CD4-positive, CD25-positive, alpha-beta regulatory T cell (primary cell): ENCODE results near the gene REEP3. TPM values are rescaled to one million over a fixed set of nuclear protein-coding genes. Genes with fewer than 3 reads are reported as not detected.

Experiments used
- ATAC-seq, 2 donors: fragments of 150-1000 bp; cut with Tn5 transposase; one replicate each; pipeline ENCODE4 v1.10.0; 2021; ENCODE audit warnings: low read depth in 2 of 2, moderate number of reproducible peaks in 2 of 2, moderate library complexity in 1 of 2
- DNase-seq, 3 donors: peaks; one replicate each; pipeline versions ENCODE4 v3.0.0 to v3.0.0-alpha.2; 2012 to 2022; ENCODE audit warnings: mixed read lengths in 1 of 3
- H3K27ac ChIP-seq: one replicate; pipeline ENCODE4 v1.7.0; 2013; ENCODE audit warnings: mild to moderate bottlenecking, low read length; ENCODE audit not compliant: insufficient read depth, poor library complexity, severe bottlenecking
- H3K27me3 ChIP-seq: one replicate; pipeline ENCODE4 v1.7.0; 2013; ENCODE audit warnings: low read length; ENCODE audit not compliant: control insufficient read depth, insufficient read depth
- H3K36me3 ChIP-seq: one replicate; pipeline ENCODE4 v1.7.0; 2013; ENCODE audit warnings: mild to moderate bottlenecking, low read length, moderate library complexity; ENCODE audit not compliant: control insufficient read depth, insufficient read depth
- H3K4me1 ChIP-seq: 2 replicates; pipeline ENCODE4 v1.7.0; 2013; ENCODE audit warnings: mild to moderate bottlenecking, low read length; ENCODE audit not compliant: insufficient read depth, control insufficient read depth, poor library complexity, severe bottlenecking
- H3K4me3 ChIP-seq: one replicate; pipeline ENCODE4 v1.7.0; 2013; ENCODE audit warnings: low read depth, mild to moderate bottlenecking, low read length, moderate library complexity
- H3K9me3 ChIP-seq, 2 experiments: 1 replicate in 1 of 2; 2 replicates in 1 of 2; pipeline ENCODE4 v1.7.0; 2013; ENCODE audit warnings: low read length in 2 of 2, mild to moderate bottlenecking in 1 of 2, moderate library complexity in 1 of 2; ENCODE audit not compliant: control insufficient read depth in 2 of 2
- H3K27ac Mint-ChIP-seq, 3 donors: one replicate each; pipeline ENCODE4 v1.8.0; 2020 to 2022; ENCODE audit warnings: mild to moderate bottlenecking in 3 of 3, mixed read lengths in 3 of 3, moderate library complexity in 2 of 3
- H3K27me3 Mint-ChIP-seq: one replicate; pipeline ENCODE4 v1.8.0; 2022; ENCODE audit warnings: mild to moderate bottlenecking, mixed read lengths
- H3K36me3 Mint-ChIP-seq: one replicate; pipeline ENCODE4 v1.8.0; 2020; ENCODE audit warnings: mixed read lengths
- H3K4me1 Mint-ChIP-seq, 4 donors: one replicate each; pipeline ENCODE4 v1.8.0; 2020 to 2022; ENCODE audit warnings: mixed read lengths in 4 of 4, mild to moderate bottlenecking in 1 of 4
- H3K4me3 Mint-ChIP-seq, 4 donors: one replicate each; pipeline ENCODE4 v1.8.0; 2020 to 2022; ENCODE audit warnings: mild to moderate bottlenecking in 4 of 4, mixed read lengths in 4 of 4, moderate library complexity in 3 of 4
- H3K9me3 Mint-ChIP-seq, 7 donors: one replicate each; pipeline ENCODE4 v1.8.0; 2020 to 2022; ENCODE audit warnings: mixed read lengths in 7 of 7, mild to moderate bottlenecking in 3 of 7, moderate library complexity in 2 of 7
- polyA plus RNA-seq, 4 donors: library from polyadenylated mRNA; unstranded; fragments of 300-500 nt; fragmentation: Illumina TruSeq; gene quantifications; one replicate each; pipeline ENCODE4 v1.2.3, GENCODE V29; 2021
- total RNA-seq: library from RNA; stranded (reverse); gene quantifications from one replicate; pipeline ENCODE4 v1.2.3, GENCODE V29; 2022

REEP3 gene
- total and polyA plus RNA-seq, 5 donors from 2014 or later, result 12.7 to 21.2 (median 17.6) TPM

- no peaks in the 10 kb centered on the region for H3K36me3 Mint-ChIP-seq
- no peak for ATAC-seq
- no peaks in the 10 kb centered on the region for H3K9me3 ChIP-seq
- no peaks in the 10 kb centered on the region for H3K4me1 ChIP-seq
- H3K27me3 ChIP-seq, result no peaks in the 10 kb centered on the region
- no peak for DNase-seq
- no peak overlapping the region for H3K27ac Mint-ChIP-seq
- no peak overlapping the region for H3K4me3 ChIP-seq
- no peak overlapping the region for H3K4me3 Mint-ChIP-seq
- peaks cover 4% of the 10 kb centered on the region for H3K27me3 Mint-ChIP-seq
- no peak overlapping the region for H3K27ac ChIP-seq
- H3K9me3 Mint-ChIP-seq, result no peaks in the 10 kb centered on the region
- H3K4me1 Mint-ChIP-seq, result peaks cover 0 to 7% (median 0%) of the 10 kb centered on the region in 4 donors
- H3K36me3 ChIP-seq, result no peaks in the 10 kb centered on the region
These were observed 151.3 kb downstream of the REEP3 start for GRCh38 chr10:63672491-63672890.

GRCh38 chr10:63673246-63673645, 152.0 kb downstream of the REEP3 start:
- H3K9me3 ChIP-seq, result no peaks in the 10 kb centered on the region
- no peaks in the 10 kb centered on the region for H3K36me3 Mint-ChIP-seq
- H3K27me3 Mint-ChIP-seq, result peaks cover 4% of the 10 kb centered on the region
- no peak for DNase-seq
- no peak for ATAC-seq
- peaks cover 0 to 7% (median 0%) of the 10 kb centered on the region in 4 donors for H3K4me1 Mint-ChIP-seq
- no peaks in the 10 kb centered on the region for H3K4me1 ChIP-seq
- H3K4me3 Mint-ChIP-seq, result no peak overlapping the region
- H3K27me3 ChIP-seq, result no peaks in the 10 kb centered on the region
- H3K27ac ChIP-seq, result no peak overlapping the region
- H3K27ac Mint-ChIP-seq, result no peak overlapping the region
- no peaks in the 10 kb centered on the region for H3K36me3 ChIP-seq
- no peak overlapping the region for H3K4me3 ChIP-seq
- H3K9me3 Mint-ChIP-seq, result no peaks in the 10 kb centered on the region

GRCh38 chr10:63673846-63674245, 152.6 kb downstream of the REEP3 start:
- no peak overlapping the region for H3K4me3 Mint-ChIP-seq
- DNase-seq, result no peak

More at GRCh38 chr10:63673846-63674245, 152.6 kb downstream of the REEP3 start:
- H3K36me3 Mint-ChIP-seq, result no peaks in the 10 kb centered on the region
- H3K27ac Mint-ChIP-seq, result no peak overlapping the region
- Histone ChIP-seq H3K27me3 (no peaks in the 10 kb centered on the region), H3K9me3 (no peaks in the 10 kb centered on the region), H3K36me3 (no peaks in the 10 kb centered on the region), H3K4me1 (no peaks in the 10 kb centered on the region), H3K27ac (no peak overlapping the region), H3K4me3 (no peak overlapping the region)
- H3K27me3 Mint-ChIP-seq, result peaks cover 4% of the 10 kb centered on the region
- ATAC-seq, result no peak
- no peaks in the 10 kb centered on the region for H3K9me3 Mint-ChIP-seq
- H3K4me1 Mint-ChIP-seq, result peaks cover 0 to 7% (median 0%) of the 10 kb centered on the region in 4 donors

Other genes with a start within 250 kb of the REEP3 start
- gene JMJD1C, start 55.4 kb upstream of the REEP3 start, total RNA-seq, result 222 TPM
- 10 to 100 TPM; 35.5 to 48.9 (median 41.8) TPM for gene JMJD1C, start 55.4 kb upstream of the REEP3 start, polyA plus RNA-seq